ENCODE results near the gene NSG1. TPM values are rescaled to one million over a fixed set of nuclear protein-coding genes. Genes with fewer than 3 reads are reported as not detected.

Gene NSG1
- total RNA-seq, 4 donors from 2014 or later, result 0.13 TPM; not detected in 3

- in situ Hi-C loops (cut with MboI; ENCODE audit: low sequenced_read_pairs in 4 of 4) (no loop called here), intact Hi-C loops (cut with DNase I; ENCODE audit: low total_unique reads) (no loop called here)
- H3K4me1 ChIP-seq, result peaks cover 5 to 7% of the 10 kb centered on the region in 2 donors
- H3K36me3 ChIP-seq, result no peaks in the 10 kb centered on the region
- DNase-seq (no peak), ATAC-seq (no peak)
- peaks cover 35 to 53% (median 40%) of the 10 kb centered on the region in 3 donors for H3K27me3 ChIP-seq
- no peak for TF ChIP-seq POLR2A (IDR thresholded peaks at IDR 0.05)
- TF ChIP-seq CTCF (IDR thresholded peaks at IDR 0.05 in 4 of 5, conservative IDR thresholded peaks at IDR 0.05 in 1 of 5), result no peak
- no peak overlapping the region for H3K27ac ChIP-seq
- H3K4me3 ChIP-seq, result no peak overlapping the region
- H3K9me3 ChIP-seq, result no peaks in the 10 kb centered on the region
Measured at GRCh38 chr4:4392501-4393183, 5.7 kb downstream of the NSG1 start.

- in situ Hi-C loops (cut with MboI; ENCODE audit: low sequenced_read_pairs in 4 of 4), result no loop called here
- DNase-seq (no peak), ATAC-seq (no peak)
Measured at GRCh38 chr4:4394644-4395043, 7.7 kb downstream of the NSG1 start.

GRCh38 chr4:4395371-4395770 is 8.5 kb downstream of the NSG1 start:
- H3K4me1 ChIP-seq, result no peaks in the 10 kb centered on the region
- no peak for DNase-seq
- TF ChIP-seq POLR2A (IDR thresholded peaks at IDR 0.05) (no peak), CTCF (IDR thresholded peaks at IDR 0.05 in 4 of 5, conservative IDR thresholded peaks at IDR 0.05 in 1 of 5) (no peak)
- H3K36me3 ChIP-seq, result no peaks in the 10 kb centered on the region
- H3K27me3 ChIP-seq, result peaks cover 8 to 35% (median 35%) of the 10 kb centered on the region in 3 donors
- ATAC-seq, result no peak
- intact Hi-C loops (cut with DNase I; ENCODE audit: low total_unique reads), result no loop called here
- H3K9me3 ChIP-seq, result no peaks in the 10 kb centered on the region
- no peak overlapping the region for H3K27ac ChIP-seq
- no peak overlapping the region for H3K4me3 ChIP-seq
- in situ Hi-C loops (cut with MboI; ENCODE audit: low sequenced_read_pairs in 4 of 4), result no loop called here

More at GRCh38 chr4:4394644-4395043, 7.7 kb downstream of the NSG1 start:
- no peaks in the 10 kb centered on the region for H3K9me3 ChIP-seq
- no peak overlapping the region for H3K4me3 ChIP-seq
- intact Hi-C loops (cut with DNase I; ENCODE audit: low total_unique reads), result no loop called here
- H3K4me1 ChIP-seq, result no peaks in the 10 kb centered on the region
- no peak for TF ChIP-seq CTCF (IDR thresholded peaks at IDR 0.05 in 4 of 5, conservative IDR thresholded peaks at IDR 0.05 in 1 of 5)
- TF ChIP-seq POLR2A (IDR thresholded peaks at IDR 0.05), result no peak
- peaks cover 15 to 41% (median 32%) of the 10 kb centered on the region in 3 donors for H3K27me3 ChIP-seq
- no peaks in the 10 kb centered on the region for H3K36me3 ChIP-seq
- H3K27ac ChIP-seq, result no peak overlapping the region

- DNase-seq (no peak), ATAC-seq (no peak)
- Histone ChIP-seq H3K4me3 (no peak overlapping the region), H3K27ac (no peak overlapping the region), H3K36me3 (no peaks in the 10 kb centered on the region), H3K9me3 (no peaks in the 10 kb centered on the region), H3K4me1 (no peaks in the 10 kb centered on the region), H3K27me3 (peaks cover 6 to 35% (median 34%) of the 10 kb centered on the region in 3 donors)
- intact Hi-C loops (cut with DNase I; ENCODE audit: low total_unique reads), result no loop called here
- in situ Hi-C loops (cut with MboI; ENCODE audit: low sequenced_read_pairs in 4 of 4), result no loop called here
- no peak for TF ChIP-seq CTCF (IDR thresholded peaks at IDR 0.05 in 4 of 5, conservative IDR thresholded peaks at IDR 0.05 in 1 of 5)
- TF ChIP-seq POLR2A (IDR thresholded peaks at IDR 0.05), result no peak
Measured at GRCh38 chr4:4395849-4396627, 9.1 kb downstream of the NSG1 start.

Measured in gastrocnemius medialis (tissue), 4 donors.